ENCODE results near the gene PDPK1.
"Not testable (repeated sequence)": the region's sequence is repeated elsewhere in the genome, so short reads cannot be mapped to it uniquely, and the experiment has no call there.

Gene PDPK1

GRCh38 chr16:2611877-2612276 lies 74.1 kb downstream of the PDPK1 start:
- not testable (repeated sequence) for DNase-seq (ENCODE audit: low read depth)

- DNase-seq (ENCODE audit: low read depth): not testable (repeated sequence)
These were observed 75.4 kb downstream of the PDPK1 start for GRCh38 chr16:2613251-2613650.

GRCh38 chr16:2614761-2615191 lies 77.0 kb downstream of the PDPK1 start:
- no peak for DNase-seq (ENCODE audit: low read depth)

GRCh38 chr16:2618964-2619363 lies 81.1 kb downstream of the PDPK1 start:
- DNase-seq (ENCODE audit: low read depth): not testable (repeated sequence)

GRCh38 chr16:2619628-2620027 lies 81.8 kb downstream of the PDPK1 start:
- not testable (repeated sequence) for DNase-seq (ENCODE audit: low read depth)

GRCh38 chr16:2620870-2621269 lies 83.0 kb downstream of the PDPK1 start:
- not testable (repeated sequence) for DNase-seq (ENCODE audit: low read depth)

GRCh38 chr16:2621395-2621794 lies 83.6 kb downstream of the PDPK1 start:
- DNase-seq (ENCODE audit: low read depth): not testable (repeated sequence)

- not testable (repeated sequence) for DNase-seq (ENCODE audit: low read depth)
These were observed 89.3 kb downstream of the PDPK1 start for GRCh38 chr16:2627075-2627474.

- not testable (repeated sequence) for DNase-seq (ENCODE audit: low read depth)
These were observed 93.4 kb downstream of the PDPK1 start for GRCh38 chr16:2631203-2631602.

GRCh38 chr16:2632291-2632690 lies 94.5 kb downstream of the PDPK1 start:
- DNase-seq (ENCODE audit: low read depth): not testable (repeated sequence)

GRCh38 chr16:2639071-2639721 lies 101.4 kb downstream of the PDPK1 start:
- not testable (repeated sequence) for DNase-seq (ENCODE audit: low read depth)

- DNase-seq (ENCODE audit: low read depth): not testable (repeated sequence)
These were observed 101.9 kb downstream of the PDPK1 start for GRCh38 chr16:2639722-2640072.

GRCh38 chr16:2642561-2642960 lies 104.7 kb downstream of the PDPK1 start:
- DNase-seq (ENCODE audit: low read depth): not testable (repeated sequence)

GRCh38 chr16:2644754-2645453 lies 107.1 kb downstream of the PDPK1 start:
- DNase-seq (ENCODE audit: low read depth): not testable (repeated sequence)

- not testable (repeated sequence) for DNase-seq (ENCODE audit: low read depth)
These were observed 113.5 kb downstream of the PDPK1 start for GRCh38 chr16:2651268-2651871.

Measured in CMK (cell line).